Activated T-cell treated with anti-CD3 and anti-CD28 coated beads for 4 hours (primary cell): Measurements from ENCODE around the gene IFNA21.
"Not testable (repeated sequence)": the region's sequence is repeated elsewhere in the genome, so short reads cannot be mapped to it uniquely, and the experiment has no call there.

Experiments
- DNase-seq: peaks from one replicate; pipeline ENCODE4 v3.0.0-alpha.2; 2020

Gene IFNA21

DNA sequence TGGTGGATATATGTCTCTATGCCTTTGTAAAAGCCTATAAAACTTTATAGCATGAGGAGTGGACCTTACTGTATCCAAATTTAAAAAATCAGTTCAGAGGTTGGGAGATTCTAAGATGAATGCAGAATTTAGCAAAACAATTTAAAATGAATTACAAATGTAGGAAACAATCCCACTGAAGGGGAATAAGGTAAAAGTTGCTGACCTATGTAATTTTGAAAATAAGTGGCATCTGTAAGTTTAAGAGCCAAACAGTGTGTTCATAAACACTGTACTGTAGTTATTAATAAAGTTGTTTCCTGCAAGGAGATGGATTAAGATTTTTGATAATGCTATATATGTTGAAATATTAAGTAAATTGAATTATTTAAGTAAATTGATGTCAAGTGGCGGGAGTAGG, 29.4 kb downstream of the IFNA21 start:
- DNase-seq, result no peak

- DNase-seq, result no peak
These were observed 30.7 kb downstream of the IFNA21 start for GRCh38 chr9:21135736-21136135.

GRCh38 chr9:21128186-21128585, 38.3 kb downstream of the IFNA21 start:
- DNase-seq, result not testable (repeated sequence)

DNA sequence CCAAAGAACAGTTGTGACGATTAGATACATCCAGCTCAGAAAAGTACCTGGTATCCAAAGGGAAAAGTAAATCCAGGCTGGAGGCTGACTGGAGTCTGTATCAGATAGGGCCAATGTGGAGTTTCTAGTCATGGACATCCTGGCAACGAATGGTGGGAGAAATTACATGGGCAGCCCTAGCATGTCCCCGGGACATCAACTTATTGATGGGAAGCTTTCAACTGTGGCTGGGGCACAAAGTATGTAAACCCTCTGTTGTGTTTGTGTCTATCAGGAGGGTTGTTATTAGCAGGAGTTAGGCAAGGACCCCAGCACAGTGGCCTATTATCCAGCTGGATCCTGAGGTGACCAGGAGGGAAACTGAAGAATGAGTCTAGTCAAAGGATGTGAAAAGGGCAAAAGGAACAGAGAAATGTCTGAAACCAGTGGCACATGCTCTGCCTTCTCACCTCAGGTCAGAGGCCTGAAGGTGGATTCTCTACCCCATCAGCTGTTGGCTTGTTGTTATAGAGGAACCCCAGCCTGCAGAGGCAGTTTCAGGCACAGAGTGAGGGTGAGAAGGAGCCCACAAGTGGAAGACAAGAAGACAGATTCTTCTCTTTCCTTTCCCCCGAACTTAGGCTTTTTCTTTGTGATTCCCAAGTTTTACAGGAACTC, 44.7 kb downstream of the IFNA21 start:
- no peak for DNase-seq

- no peak for DNase-seq
These were observed 45.4 kb downstream of the IFNA21 start for GRCh38 chr9:21121079-21121478.

DNA sequence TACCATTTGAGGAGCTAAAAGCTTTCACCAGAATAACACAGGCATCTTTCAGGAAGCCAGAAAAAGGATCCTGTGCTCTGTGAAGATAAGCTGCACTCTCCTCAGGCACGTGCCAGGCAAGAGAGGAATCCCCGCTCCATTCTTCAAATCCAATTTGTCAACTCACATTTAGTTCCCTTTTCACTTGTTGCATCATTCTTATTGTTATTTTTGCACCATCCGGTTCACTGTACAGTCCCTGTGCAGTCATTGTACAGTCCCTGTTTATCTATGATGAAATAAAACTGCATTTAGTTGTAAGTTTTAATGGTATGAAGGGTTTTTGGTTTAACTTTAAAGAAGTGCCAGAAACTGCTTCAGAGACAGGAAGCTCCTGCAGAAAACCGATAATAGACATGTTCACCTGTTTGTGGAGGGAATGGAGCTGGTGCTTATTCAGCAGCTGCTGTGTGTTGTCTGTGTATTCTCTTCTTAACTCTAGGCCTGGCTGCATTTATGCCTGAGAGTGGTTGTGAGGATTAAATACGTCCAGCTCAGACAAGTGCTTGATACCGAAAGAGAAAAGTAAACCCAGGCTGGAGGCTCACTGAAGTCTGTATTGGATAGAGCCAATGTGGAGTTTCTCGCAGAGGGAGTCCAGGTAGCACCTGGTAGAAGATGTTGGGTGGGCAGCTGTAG, 47.2 kb downstream of the IFNA21 start:
- DNase-seq, result no peak
